RWPE2 (cell line): ENCODE data around the gene OR51M1.

Experiments used
- ATAC-seq: fragments of 200-7000 bp; cut with Tn5 transposase; 3 replicates; pipeline ENCODE4 v1.9.1; 2021; ENCODE audit warnings: low read depth
- DNase-seq: peaks from one replicate; pipeline ENCODE4 v3.0.0-alpha.2; 2020; ENCODE audit warnings: low spot score
- H3K27ac ChIP-seq: fragments of 450-650 bp; 2 replicates; pipeline ENCODE4 v1.5.1; 2017; ENCODE audit warnings: mild to moderate bottlenecking; ENCODE audit not compliant: poor library complexity, severe bottlenecking
- H3K27me3 ChIP-seq: fragments of 250-450 bp; sonication (Bioruptor Pico); 2 replicates; pipeline ENCODE4 v1.5.1; 2021; ENCODE audit warnings: mild to moderate bottlenecking, moderate library complexity; ENCODE audit not compliant: insufficient read depth, poor library complexity, severe bottlenecking
- H3K36me3 ChIP-seq: fragments of 250-450 bp; sonication (Bioruptor Pico); 2 replicates; pipeline ENCODE4 v1.5.1; 2020; ENCODE audit warnings: low read depth, mild to moderate bottlenecking, moderate library complexity
- H3K4me1 ChIP-seq: fragments of 250-450 bp; sonication (Bioruptor Pico); 2 replicates; pipeline ENCODE4 v1.5.1; 2021; ENCODE audit warnings: mild to moderate bottlenecking, moderate library complexity; ENCODE audit not compliant: insufficient read depth, poor library complexity, severe bottlenecking
- H3K4me3 ChIP-seq: fragments of 250-450 bp; sonication (Bioruptor Pico); 2 replicates; pipeline ENCODE4 v1.5.1; 2021; ENCODE audit warnings: mild to moderate bottlenecking, moderate library complexity; ENCODE audit not compliant: severe bottlenecking
- H3K9me3 ChIP-seq: fragments of 250-450 bp; sonication (Bioruptor Pico); 2 replicates; pipeline ENCODE4 v1.5.1; 2021; ENCODE audit warnings: mild to moderate bottlenecking, moderate library complexity; ENCODE audit not compliant: severe bottlenecking
- CTCF ChIP-seq: fragments of 450-650 bp; IDR thresholded peaks from one replicate; pipeline ENCODE4 v1.5.1; 2017; ENCODE audit warnings: mild to moderate bottlenecking, moderate library complexity; ENCODE audit not compliant: poor library complexity, severe bottlenecking

Gene OR51M1

GRCh38 chr11:5420993-5421392 is 37.4 kb downstream of the OR51M1 start:
- H3K9me3 ChIP-seq: no peaks in the 10 kb centered on the region
- H3K4me3 ChIP-seq: no peak overlapping the region
- ATAC-seq: no peak
- no peak for TF ChIP-seq CTCF
- H3K27me3 ChIP-seq: peaks cover 7% of the 10 kb centered on the region
- H3K27ac ChIP-seq: no peak overlapping the region
- no peaks in the 10 kb centered on the region for H3K4me1 ChIP-seq
- no peaks in the 10 kb centered on the region for H3K36me3 ChIP-seq
- no peak for DNase-seq

- Histone ChIP-seq H3K36me3 (no peaks in the 10 kb centered on the region), H3K27me3 (peaks cover 10% of the 10 kb centered on the region), H3K27ac (no peak within 1 kb of the TSS), H3K9me3 (no peaks in the 10 kb centered on the region), H3K4me3 (no peak within 1 kb of the TSS), H3K4me1 (no peaks in the 10 kb centered on the region)
- no peak for ATAC-seq
- no peak for TF ChIP-seq CTCF
- no peak for DNase-seq
Measured at GRCh38 chr11:5421811-5422210, 38.2 kb downstream of the OR51M1 start, which contains the start of gene OR51Q1. Gene OR51Q1 (plus strand): TSS chr11:5422111. CDS start chr11:5422201, 90 bp downstream.

DNA sequence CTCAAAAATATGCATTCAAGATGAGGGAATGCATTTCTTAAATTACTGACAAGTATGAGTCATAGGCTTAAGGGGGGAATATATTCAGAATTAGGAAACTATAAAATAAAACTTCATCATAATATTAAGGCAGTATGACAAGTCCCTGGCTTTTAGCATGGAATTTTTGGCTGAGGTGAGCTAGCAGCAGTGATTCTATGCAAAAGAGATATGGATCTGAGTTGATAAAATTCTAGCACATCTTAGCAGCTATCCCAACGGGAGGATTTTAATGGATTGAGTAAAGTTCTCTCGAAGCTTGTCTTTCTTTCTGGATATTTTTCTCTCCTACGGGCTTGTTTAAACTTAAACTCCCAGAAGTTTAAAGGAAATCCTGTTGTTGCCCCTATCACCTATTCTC is 39.5 kb downstream of the OR51M1 start:
- DNase-seq: no peak
- Histone ChIP-seq H3K27me3 (peaks cover 12% of the 10 kb centered on the region), H3K4me1 (no peaks in the 10 kb centered on the region), H3K9me3 (no peaks in the 10 kb centered on the region), H3K4me3 (no peak overlapping the region), H3K27ac (no peak overlapping the region), H3K36me3 (no peaks in the 10 kb centered on the region)
- no peak for TF ChIP-seq CTCF
- ATAC-seq: no peak

DNA sequence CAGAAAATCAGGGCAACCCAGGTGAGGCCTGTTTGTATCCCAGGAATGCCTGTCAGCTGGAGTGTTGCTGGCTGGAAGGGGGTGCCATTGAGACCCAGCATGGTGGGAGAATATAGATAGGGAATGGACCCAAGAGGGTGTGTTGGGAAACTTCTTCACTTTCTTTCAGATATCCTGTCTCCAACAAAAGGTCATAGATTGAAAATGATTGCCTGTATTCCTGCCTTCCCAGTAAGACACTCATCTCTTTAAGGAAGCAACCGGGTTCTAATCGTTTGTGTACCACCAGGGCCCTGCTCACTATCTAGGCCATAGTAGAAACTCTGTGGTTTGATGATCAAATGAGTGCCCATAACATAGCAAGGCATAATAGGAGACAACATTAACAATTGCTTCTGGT is 57.8 kb downstream of the OR51M1 start, which contains the start of gene OR51I1:
Gene OR51I1 (minus strand): TSS at position 101 of the 400 bp plus-strand sequence. CDS start 0 bp downstream, at position 101.
- peaks cover 2% of the 10 kb centered on the region for H3K27me3 ChIP-seq
- DNase-seq: no peak
- H3K27ac ChIP-seq: no peak within 1 kb of the TSS
- no peak for TF ChIP-seq CTCF
- ATAC-seq: no peak
- H3K36me3 ChIP-seq: no peaks in the 10 kb centered on the region
- no peak within 1 kb of the TSS for H3K4me3 ChIP-seq
- no peaks in the 10 kb centered on the region for H3K4me1 ChIP-seq
- no peaks in the 10 kb centered on the region for H3K9me3 ChIP-seq
